Loucy (cell line): ENCODE results near the gene ATXN7L3B.

Experiments used
- H2AFZ ChIP-seq: fragments of 200-600 bp; sonication (generic); 2 replicates; pipeline ENCODE4 v1.6.0; 2016; ENCODE audit warnings: antibody characterized with exemption, mild to moderate bottlenecking, low read length, moderate library complexity
- H3F3A ChIP-seq: fragments of 200-600 bp; 2 replicates; pipeline ENCODE4 v1.6.0; 2016; ENCODE audit warnings: antibody characterized with exemption, low read depth, mild to moderate bottlenecking
- H3K27me3 ChIP-seq: fragments of 200-600 bp; sonication (generic); 2 replicates; pipeline ENCODE4 v1.6.1; 2014; ENCODE audit warnings: low read length, mild to moderate bottlenecking; ENCODE audit not compliant: insufficient read depth, poor library complexity, severe bottlenecking
- H3K36me3 ChIP-seq: fragments of 200-600 bp; sonication (generic); 2 replicates; pipeline ENCODE4 v1.6.1; 2016; ENCODE audit warnings: low read length; ENCODE audit not compliant: insufficient read depth
- H3K4me1 ChIP-seq: fragments of 200-600 bp; sonication (generic); 2 replicates; pipeline ENCODE4 v1.5.1; 2014; ENCODE audit warnings: low read length, mild to moderate bottlenecking; ENCODE audit not compliant: insufficient read depth, poor library complexity, severe bottlenecking
- H3K4me2 ChIP-seq: fragments of 200-600 bp; sonication (generic); 2 replicates; pipeline ENCODE4 v1.6.0; 2014; ENCODE audit warnings: antibody characterized with exemption, low read length, low read depth, mild to moderate bottlenecking; ENCODE audit not compliant: poor library complexity, severe bottlenecking
- H3K4me3 ChIP-seq: fragments of 200-600 bp; sonication (generic); 2 replicates; pipeline ENCODE4 v1.5.1; 2014; ENCODE audit warnings: low read length, mild to moderate bottlenecking, mixed read lengths; ENCODE audit not compliant: poor library complexity, severe bottlenecking
- H3K79me2 ChIP-seq: fragments of 200-600 bp; sonication (generic); 2 replicates; pipeline ENCODE4 v1.6.1; 2014; ENCODE audit warnings: low read length; ENCODE audit not compliant: insufficient read depth
- H3K9ac ChIP-seq: fragments of 200-600 bp; sonication (generic); 2 replicates; pipeline ENCODE4 v1.6.0; 2014; ENCODE audit warnings: mild to moderate bottlenecking, low read depth, low read length, moderate library complexity; ENCODE audit not compliant: poor library complexity, severe bottlenecking
- H3K9me2 ChIP-seq: fragments of 200-600 bp; sonication (generic); replicated peaks from 2 replicates; pipeline ENCODE4 v1.6.1; 2016; ENCODE audit warnings: low read depth, low read length, mixed read lengths
- H3K9me3 ChIP-seq: fragments of 200-600 bp; sonication (generic); 2 replicates; pipeline ENCODE4 v1.6.1; 2014; ENCODE audit warnings: mild to moderate bottlenecking, antibody characterized with exemption, low read length, low read depth; ENCODE audit not compliant: insufficient read depth
- H4K20me1 ChIP-seq: fragments of 200-600 bp; sonication (generic); 2 replicates; pipeline ENCODE4 v1.6.0; 2014; ENCODE audit warnings: antibody characterized with exemption, low read length, mild to moderate bottlenecking; ENCODE audit not compliant: insufficient read depth, poor library complexity, severe bottlenecking
- CTCF ChIP-seq: fragments of 200-600 bp; sonication (generic); conservative IDR thresholded peaks from 2 replicates; pipeline ENCODE4 v1.5.1; 2014; ENCODE audit warnings: mild to moderate bottlenecking, antibody characterized with exemption, low read length
- EZH2phosphoT487 ChIP-seq: fragments of 200-600 bp; IDR thresholded peaks from 2 replicates; pipeline ENCODE4 v1.6.1; 2018; ENCODE audit warnings: antibody characterized with exemption, mild to moderate bottlenecking, moderate library complexity, borderline replicate concordance

ATXN7L3B gene

DNA sequence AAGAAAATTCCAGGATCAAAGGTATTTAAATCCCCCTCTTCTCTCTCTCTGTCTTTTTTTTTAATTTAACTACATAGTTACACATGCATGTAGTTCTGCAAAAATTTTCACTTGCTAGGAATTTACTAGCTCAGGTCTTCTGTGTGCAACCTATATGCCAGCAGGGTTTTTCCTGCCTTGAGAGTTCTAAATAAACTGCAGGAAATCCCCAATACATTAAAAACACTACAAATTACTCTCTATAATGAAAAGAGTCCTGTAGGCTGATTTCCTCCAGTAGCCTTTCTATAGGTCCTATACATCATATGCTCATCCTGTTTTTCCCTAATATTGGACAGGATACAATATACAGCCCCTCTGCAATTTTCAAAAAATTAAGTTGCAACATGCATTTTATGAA lies 27.7 kb upstream of the ATXN7L3B start:
- Histone ChIP-seq H3K4me2 (no peak overlapping the region), H2AFZ (no peak overlapping the region)
- TF ChIP-seq EZH2phosphoT487 (no peak), CTCF (no peak)

DNA sequence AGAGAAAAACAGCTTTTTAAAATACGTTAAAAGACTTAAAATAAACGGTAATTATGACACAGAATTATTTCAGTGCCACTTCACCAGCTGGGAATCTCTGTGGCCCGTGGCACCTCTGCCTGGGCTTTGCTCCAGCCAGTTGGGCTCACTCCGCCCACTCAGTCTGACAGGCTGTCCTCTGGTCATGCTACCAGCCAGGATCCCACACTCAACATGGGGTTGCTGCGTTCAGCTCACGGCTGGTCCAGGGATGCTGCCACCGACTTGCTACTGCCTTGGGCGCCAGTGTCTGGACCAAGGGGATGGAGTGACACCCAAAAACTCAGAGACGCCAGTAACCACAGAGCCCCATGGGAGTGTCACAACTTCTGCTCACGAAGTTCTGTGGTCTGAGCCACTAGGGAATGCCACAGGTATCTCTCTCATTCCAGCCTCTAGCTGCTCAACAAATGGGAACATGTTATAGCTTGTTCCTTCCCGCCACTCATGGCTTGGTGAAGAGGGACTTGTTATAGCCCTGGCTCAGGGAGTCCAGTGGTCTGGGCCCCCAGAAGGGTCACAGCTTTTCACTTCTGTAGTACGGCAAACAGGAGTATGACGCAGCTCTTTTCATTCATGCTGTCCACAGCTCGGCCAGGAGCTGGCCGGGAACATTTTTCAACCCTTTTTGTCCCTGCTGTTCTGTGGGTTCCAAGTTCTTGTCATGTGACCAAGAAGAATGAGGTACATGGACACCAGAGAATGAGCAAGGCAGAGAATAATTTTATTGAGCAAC lies 23.4 kb upstream of the ATXN7L3B start:
- H3K4me2 ChIP-seq: no peak overlapping the region
- TF ChIP-seq CTCF (no peak), EZH2phosphoT487 (no peak)
- no peak overlapping the region for H3K4me3 ChIP-seq
- no peaks in the 10 kb centered on the region for H4K20me1 ChIP-seq
- no peaks in the 10 kb centered on the region for H3K27me3 ChIP-seq
- peaks cover 3% of the 10 kb centered on the region for H3K4me1 ChIP-seq
- no peaks in the 10 kb centered on the region for H3K9me2 ChIP-seq
- H3K79me2 ChIP-seq: no peaks in the 10 kb centered on the region
- H3K36me3 ChIP-seq: no peaks in the 10 kb centered on the region
- H3F3A ChIP-seq: no peaks in the 10 kb centered on the region
- no peak overlapping the region for H2AFZ ChIP-seq
- no peak overlapping the region for H3K9ac ChIP-seq
- no peaks in the 10 kb centered on the region for H3K9me3 ChIP-seq

More for the DNA sequence above, 27.7 kb upstream of the ATXN7L3B start:
- Histone ChIP-seq H3K9me3 (no peaks in the 10 kb centered on the region), H3K36me3 (no peaks in the 10 kb centered on the region), H3K4me3 (no peak overlapping the region), H3K9ac (no peak overlapping the region), H3K79me2 (no peaks in the 10 kb centered on the region), H3K9me2 (no peaks in the 10 kb centered on the region), H3F3A (no peaks in the 10 kb centered on the region), H3K4me1 (peaks cover 3% of the 10 kb centered on the region), H4K20me1 (no peaks in the 10 kb centered on the region), H3K27me3 (no peaks in the 10 kb centered on the region)

DNA sequence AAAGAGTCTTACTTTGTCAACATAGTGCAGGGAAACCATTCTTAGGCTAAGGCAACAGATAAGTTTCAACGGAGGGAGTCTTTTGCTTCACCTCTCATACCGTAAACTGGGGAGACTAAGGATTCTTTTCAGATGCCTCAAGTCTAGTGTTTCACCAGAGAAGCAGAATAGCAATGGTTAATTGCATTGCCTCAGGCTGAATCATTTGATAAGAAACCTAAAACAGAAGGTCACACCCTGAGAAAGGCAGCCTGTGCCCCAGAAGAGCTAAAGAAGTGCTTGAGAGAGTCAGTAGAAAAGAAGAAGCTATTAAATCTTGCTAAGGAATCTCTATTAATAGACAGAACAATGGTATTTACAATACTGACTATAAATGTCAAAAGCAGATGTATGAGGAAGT lies 21.8 kb upstream of the ATXN7L3B start:
- no peaks in the 10 kb centered on the region for H3K4me1 ChIP-seq
- H3K9me3 ChIP-seq: no peaks in the 10 kb centered on the region
- TF ChIP-seq EZH2phosphoT487 (no peak), CTCF (no peak)
- no peaks in the 10 kb centered on the region for H3F3A ChIP-seq
- H3K9ac ChIP-seq: no peak overlapping the region
- no peaks in the 10 kb centered on the region for H3K9me2 ChIP-seq
- no peaks in the 10 kb centered on the region for H3K36me3 ChIP-seq
- H2AFZ ChIP-seq: no peak overlapping the region
- H3K4me3 ChIP-seq: no peak overlapping the region
- H3K27me3 ChIP-seq: no peaks in the 10 kb centered on the region
- no peaks in the 10 kb centered on the region for H3K79me2 ChIP-seq
- no peaks in the 10 kb centered on the region for H4K20me1 ChIP-seq
- no peak overlapping the region for H3K4me2 ChIP-seq
